Lung (tissue), 12 donors: ENCODE results near the gene ITGB3BP. TPM values are rescaled to one million over a fixed set of nuclear protein-coding genes. Genes with fewer than 3 reads are reported as not detected.

Source experiments
- ATAC-seq: fragments of 200-7000 bp; cut with Tn5 transposase; one replicate; pipeline ENCODE4 v1.9.1; 2020; ENCODE audit warnings: moderate number of reproducible peaks; ENCODE audit not compliant: insufficient read depth, low FRiP score
- DNase-seq, 3 donors: peaks; one replicate each; pipeline ENCODE4 v3.0.0-alpha.2; 2013 to 2017
- H3K27ac ChIP-seq, 2 donors: one replicate each; pipeline ENCODE4 v1.5.1; 2013; ENCODE audit warnings: mild to moderate bottlenecking in 2 of 2, moderate library complexity in 2 of 2, control low read depth in 1 of 2, inconsistent platforms in 1 of 2, low read depth in 1 of 2, low read length in 1 of 2
- H3K27me3 ChIP-seq, 3 donors: one replicate each; pipeline ENCODE4 v1.5.1; 2013; ENCODE audit warnings: low read length in 2 of 3; ENCODE audit not compliant: control insufficient read depth in 3 of 3, insufficient read depth in 3 of 3
- H3K36me3 ChIP-seq, 4 donors: one replicate each; pipeline ENCODE4 v1.5.1; 2013; ENCODE audit warnings: low read length in 4 of 4, mild to moderate bottlenecking in 1 of 4, moderate library complexity in 1 of 4; ENCODE audit not compliant: control insufficient read depth in 4 of 4, insufficient read depth in 4 of 4
- H3K4me1 ChIP-seq, 5 donors: one replicate each; pipeline ENCODE4 v1.5.1; 2013; ENCODE audit warnings: low read length in 5 of 5, mild to moderate bottlenecking in 2 of 5, moderate library complexity in 1 of 5; ENCODE audit not compliant: control insufficient read depth in 5 of 5, insufficient read depth in 5 of 5
- H3K4me3 ChIP-seq: one replicate; pipeline ENCODE4 v1.5.1; 2013; ENCODE audit warnings: mild to moderate bottlenecking, control low read depth, moderate library complexity
- H3K9ac ChIP-seq, 2 donors: one replicate each; pipeline ENCODE4 v1.5.1; 2013; ENCODE audit warnings: low read length in 2 of 2, control low read depth in 1 of 2; ENCODE audit not compliant: insufficient read depth in 1 of 2
- H3K9me3 ChIP-seq, 4 donors: one replicate each; pipeline ENCODE4 v1.5.1; 2013; ENCODE audit warnings: low read length in 3 of 4, mild to moderate bottlenecking in 1 of 4, moderate library complexity in 1 of 4; ENCODE audit not compliant: control insufficient read depth in 4 of 4, insufficient read depth in 3 of 4
- CTCF ChIP-seq: IDR thresholded peaks from 2 replicates; pipeline ENCODE4 v1.5.1; 2012; ENCODE audit warnings: mild to moderate bottlenecking; ENCODE audit errors: control extremely low read depth, extremely low read depth
- WGBS, 2 donors: extraction: QIAGEN DNeasy Blood & Tissue Kit; methylation state at CpG; one replicate each; pipeline ENCODE4 v1.1.7; 2013; 5-methylcytosine and 5-hydroxymethylcytosine counted together
- polyA plus RNA-seq, 2 donors: library from polyadenylated mRNA; stranded (reverse); fragments of 200-250 nt; gene quantifications; one replicate each; pipeline ENCODE4 v1.2.1, GENCODE V29; 2013
- total RNA-seq, 2 donors: library from RNA; depleted of rRNA in 1 of 2; stranded (reverse); fragments of >200 nt in 1 of 2; gene quantifications; one replicate each; pipeline ENCODE4 v1.2.1, GENCODE V29; 2014 to 2021
- donor health status: control.
- donor health status: control.
- donor health status: Bipolar disorder and iron deficiency.
- donor health status: healthy.
- donor health status: DM: yes; HTN: yes; CAD: no.

ITGB3BP gene
- total and polyA plus RNA-seq, 4 donors, result 7.0 to 36.5 (median 24.2) TPM

GRCh38 chr1:63569068-63569467 lies 46.0 kb upstream of the ITGB3BP start:
- Histone ChIP-seq H3K4me1 (no peaks in the 10 kb centered on the region), H3K4me3 (no peak overlapping the region), H3K27me3 (no peaks in the 10 kb centered on the region), H3K36me3 (peaks cover 0 to 2% (median 0%) of the 10 kb centered on the region in 4 donors), H3K27ac (no peak overlapping the region), H3K9ac (no peak overlapping the region), H3K9me3 (no peaks in the 10 kb centered on the region)
- no peak for ATAC-seq
- WGBS, 2 donors, result 94 to 95% methylated on average over 4 of the region's 4 CpGs
- DNase-seq, result no peak
- TF ChIP-seq CTCF, result no peak

GRCh38 chr1:63563745-63564144 lies 40.7 kb upstream of the ITGB3BP start:
- no peak overlapping the region for H3K9ac ChIP-seq
- H3K4me3 ChIP-seq, result no peak overlapping the region
- no peak for TF ChIP-seq CTCF
- H3K36me3 ChIP-seq, result peaks cover 0 to 6% (median 1%) of the 10 kb centered on the region in 4 donors
- no peak for DNase-seq
- no peak for ATAC-seq
- no peaks in the 10 kb centered on the region for H3K4me1 ChIP-seq
- no peaks in the 10 kb centered on the region for H3K9me3 ChIP-seq
- H3K27me3 ChIP-seq, result no peaks in the 10 kb centered on the region
- no peak overlapping the region for H3K27ac ChIP-seq

GRCh38 chr1:63559357-63559756 lies 36.3 kb upstream of the ITGB3BP start:
- H3K27me3 ChIP-seq, result no peaks in the 10 kb centered on the region
- H3K9ac ChIP-seq, result no peak overlapping the region
- H3K36me3 ChIP-seq, result peaks cover 0 to 6% (median 1%) of the 10 kb centered on the region in 4 donors
- DNase-seq (no peak), ATAC-seq (no peak)
- no peak for TF ChIP-seq CTCF
- no peak overlapping the region for H3K27ac ChIP-seq
- H3K4me1 ChIP-seq, result no peaks in the 10 kb centered on the region
- no peak overlapping the region for H3K4me3 ChIP-seq
- 88 to 96% methylated on average over 2 of the region's 2 CpGs for WGBS, 2 donors
- H3K9me3 ChIP-seq, result no peaks in the 10 kb centered on the region

GRCh38 chr1:63557365-63557987 lies 34.5 kb upstream of the ITGB3BP start:
- Histone ChIP-seq H3K9me3 (no peaks in the 10 kb centered on the region), H3K9ac (no peak overlapping the region), H3K27ac (no peak overlapping the region), H3K4me1 (no peaks in the 10 kb centered on the region), H3K4me3 (no peak overlapping the region), H3K36me3 (peaks cover 0 to 8% (median 1%) of the 10 kb centered on the region in 4 donors), H3K27me3 (no peaks in the 10 kb centered on the region)
- TF ChIP-seq CTCF, result no peak
- 77 to 81% methylated on average over 6 of the region's 6 CpGs for WGBS, 2 donors
- ATAC-seq (no peak), DNase-seq (peak; percentile 31 to 63 (median 60))
